HCT116 (cell line): ENCODE data around the gene CSNK2A1. TPM values are rescaled to one million over a fixed set of nuclear protein-coding genes. Genes with fewer than 3 reads are reported as not detected.

Source experiments
- ATAC-seq: fragments of 200-7000 bp; cut with Tn5 transposase; 2 replicates; pipeline ENCODE4 v1.9.1; 2020; ENCODE audit warnings: mild to moderate bottlenecking, moderate library complexity
- BruUV-seq: library from RNA; stranded (reverse); fragments of 400-500 nt; replicated peaks from 2 replicates; lab custom pipeline; 2021; lab: Mats Ljungman, UMichigan
- CTCF ChIA-PET: fragments of 300-600 bp; sonication (Branson Sonifier 250); formaldehyde crosslinking; loops from one replicate; lab custom pipeline; 2021; ENCODE audit warnings: antibody characterized with exemption; lab: Charles Lee
- POLR2A ChIA-PET: fragments of 300-600, 350-600 bp; sonication (Branson Sonifier 250); formaldehyde crosslinking; loops from one replicate; lab custom pipeline; 2021; ENCODE audit warnings: antibody characterized with exemption; lab: Charles Lee
- RAD21 ChIA-PET, 2 experiments: fragments of 300-600 bp; sonication (Branson Sonifier 250); formaldehyde crosslinking; loops; one replicate each; lab custom pipeline; 2023; ENCODE audit warnings: low total read pairs in 2 of 2; ENCODE audit not compliant: uncharacterized antibody in 2 of 2, unreplicated experiment in 2 of 2, low non-redundant PET in 1 of 2; lab: Charles Lee
- DNase-seq: peaks from one replicate; pipeline ENCODE4 v3.0.0-alpha.2; 2010; ENCODE audit warnings: low read depth, low spot score
- H2AFZ ChIP-seq: fragments of 200-600 bp; shearing (Covaris generic), sonication (generic); 2 replicates; pipeline ENCODE4 v1.6.1; 2017; ENCODE audit warnings: low read depth, mixed run types, mixed read lengths, antibody characterized with exemption, low read length; ENCODE audit not compliant: poor library complexity, severe bottlenecking
- H3K27ac ChIP-seq: 2 replicates; pipeline ENCODE4 v1.5.1; 2012; ENCODE audit warnings: low read depth, low read length
- H3K27me3 ChIP-seq: fragments of 200-600 bp; sonication (generic); 2 replicates; pipeline ENCODE4 v1.6.1; 2016; ENCODE audit warnings: mixed run types, low read length, mixed read lengths; ENCODE audit not compliant: insufficient read depth
- H3K36me3 ChIP-seq, 2 experiments: fragments of 200-500 bp in 1 of 2; fragments of 200-600 bp in 1 of 2; sonication (Bioruptor generic) in 1 of 2; sonication (generic) in 1 of 2; 2 replicates each; pipeline versions ENCODE4 v1.5.1 to v1.6.1; 2014 to 2016; ENCODE audit warnings: low read length in 2 of 2, inconsistent platforms in 1 of 2, mixed read lengths in 1 of 2, mixed run types in 1 of 2; ENCODE audit not compliant: insufficient read depth in 2 of 2, control insufficient read depth in 1 of 2
- H3K4me1 ChIP-seq, 2 experiments: fragments of 200-600 bp in 1 of 2; sonication (generic) in 1 of 2; 2 replicates each; pipeline versions ENCODE4 v1.5.1 to v1.6.1; 2012 to 2017; ENCODE audit warnings: low read length in 2 of 2, inconsistent platforms in 1 of 2, mild to moderate bottlenecking in 1 of 2, mixed read lengths in 1 of 2, mixed run types in 1 of 2, moderate library complexity in 1 of 2; ENCODE audit not compliant: insufficient read depth in 2 of 2, control insufficient read depth in 1 of 2
- H3K4me2 ChIP-seq: fragments of 200-600 bp; sonication (generic); 2 replicates; pipeline ENCODE4 v1.6.1; 2017; ENCODE audit warnings: mixed run types, low read length, mixed read lengths
- H3K4me3 ChIP-seq, 2 experiments: fragments of 200-600 bp in 1 of 2; sonication (generic) in 1 of 2; replicated peaks in 1 of 2; 2 replicates each; pipeline ENCODE4 v1.5.1; 2011 to 2016; ENCODE audit warnings: low read length in 2 of 2, control low read depth in 1 of 2, low read depth in 1 of 2, mild to moderate bottlenecking in 1 of 2, mixed read lengths in 1 of 2, mixed run types in 1 of 2
- H3K79me2 ChIP-seq: fragments of 200-600 bp; sonication (generic); 2 replicates; pipeline ENCODE4 v1.6.1; 2017; ENCODE audit warnings: mild to moderate bottlenecking, mixed run types, low read length, moderate library complexity, mixed read lengths; ENCODE audit not compliant: insufficient read depth
- H3K9ac ChIP-seq: fragments of 200-600 bp; sonication (generic); 2 replicates; pipeline ENCODE4 v1.6.1; 2016; ENCODE audit warnings: low read length, mixed read lengths
- H3K9me2 ChIP-seq: fragments of 200-600 bp; sonication (generic), shearing (Covaris generic); 2 replicates; pipeline ENCODE4 v1.6.1; 2017; ENCODE audit warnings: mixed run types, mild to moderate bottlenecking, moderate library complexity; ENCODE audit not compliant: insufficient read depth
- H3K9me3 ChIP-seq, 2 experiments: fragments of 200-500 bp in 1 of 2; fragments of 200-600 bp in 1 of 2; sonication (Bioruptor generic) in 1 of 2; sonication (generic) in 1 of 2; 2 replicates each; pipeline ENCODE4 v1.6.1; 2014 to 2017; ENCODE audit warnings: low read length in 2 of 2, mixed read lengths in 2 of 2, inconsistent platforms in 1 of 2, low read depth in 1 of 2, mild to moderate bottlenecking in 1 of 2, mixed run types in 1 of 2, moderate library complexity in 1 of 2; ENCODE audit not compliant: control insufficient read depth in 1 of 2, insufficient read depth in 1 of 2
- H4K20me1 ChIP-seq: fragments of 200-600 bp; sonication (generic), shearing (Covaris generic); 2 replicates; pipeline ENCODE4 v1.6.1; 2017; ENCODE audit warnings: mixed run types, mild to moderate bottlenecking, moderate library complexity; ENCODE audit not compliant: insufficient read depth
- CBX3 ChIP-seq: IDR thresholded peaks from 2 replicates; pipeline ENCODE4 v1.6.1; 2012; ENCODE audit warnings: low read depth
- CEBPB ChIP-seq: IDR thresholded peaks from 2 replicates; pipeline ENCODE4 v1.6.1; 2012; ENCODE audit warnings: low read depth
- ELF1 ChIP-seq: IDR thresholded peaks from 2 replicates; pipeline ENCODE4 v1.6.1; 2012; ENCODE audit warnings: low read depth, borderline replicate concordance
- EZH2 ChIP-seq: fragments of 200-600 bp; sonication (generic); IDR thresholded peaks from 2 replicates; pipeline ENCODE4 v1.6.1; 2017; ENCODE audit warnings: antibody characterized with exemption, mixed run types
- FOSL1 ChIP-seq: IDR thresholded peaks from 2 replicates; pipeline ENCODE4 v1.6.1; 2012; ENCODE audit warnings: low read depth
- JUND ChIP-seq: IDR thresholded peaks from 2 replicates; pipeline ENCODE4 v1.6.1; 2012
- POLR2A ChIP-seq: IDR thresholded peaks from 2 replicates; pipeline ENCODE4 v1.7.0; 2011; ENCODE audit warnings: borderline replicate concordance; ENCODE audit not compliant: insufficient read depth, insufficient read length; ENCODE audit errors: extremely low read depth
- POLR2AphosphoS5 ChIP-seq: IDR thresholded peaks from 2 replicates; pipeline ENCODE4 v1.6.1; 2011; ENCODE audit warnings: mild to moderate bottlenecking, low read depth, low read length, moderate library complexity
- REST ChIP-seq: IDR thresholded peaks from 2 replicates; pipeline ENCODE4 v1.6.1; 2012; ENCODE audit warnings: low read depth
- SIN3A ChIP-seq: IDR thresholded peaks from 2 replicates; pipeline ENCODE4 v1.6.1; 2012; ENCODE audit warnings: low read depth
- SP1 ChIP-seq: IDR thresholded peaks from 2 replicates; pipeline ENCODE4 v1.6.1; 2012; ENCODE audit warnings: low read depth
- TCF7L2 ChIP-seq: IDR thresholded peaks from 2 replicates; pipeline ENCODE4 v1.7.0; 2011; ENCODE audit warnings: borderline replicate concordance, inconsistent platforms; ENCODE audit not compliant: insufficient read depth, insufficient read length; ENCODE audit errors: extremely low read depth
- ZNF274 ChIP-seq: fragments of 200-500 bp; sonication (Bioruptor generic); IDR thresholded peaks from 2 replicates; pipeline ENCODE4 v1.6.1; 2014; ENCODE audit warnings: mild to moderate bottlenecking, low read depth, low read length, inconsistent platforms
- intact Hi-C: fragments of 100-400 bp; cut with micrococcal nuclease; formaldehyde crosslinking; loops from 2 replicates; pipeline ENCODE4 v1.10.0; 2022
- total RNA-seq: library from RNA; stranded (reverse); gene quantifications from one replicate; pipeline ENCODE4 v1.2.1, GENCODE V29; 2021; ENCODE audit not compliant: unreplicated experiment

Gene CSNK2A1
- total RNA-seq, 1 experiment from 2014 or later: 284 TPM

GRCh38 chr20:533526-533925 is 10.1 kb downstream of the CSNK2A1 start:
- no peak overlapping the region for H3K9ac ChIP-seq
- peaks cover 100% of the 10 kb centered on the region for H3K79me2 ChIP-seq
- H4K20me1 ChIP-seq: peaks cover 66% of the 10 kb centered on the region
- H3K4me1 ChIP-seq: peaks cover 21 to 33% of the 10 kb centered on the region in 2 experiments
- TF ChIP-seq EZH2: no peak
- no peak for TF ChIP-seq TCF7L2
- TF ChIP-seq SIN3A: no peak
- no peak for TF ChIP-seq CEBPB
- TF ChIP-seq REST: no peak
- ChIA-PET POLR2A (interaction anchor here (1.1 kb wide), 1 partner anchor 10 kb away, joined by 5 read pairs; the partner anchor contains the start of gene CSNK2A1), RAD21 (no interaction called here), CTCF (no interaction called here)
- H2AFZ ChIP-seq: no peak overlapping the region
- no peak overlapping the region for H3K4me2 ChIP-seq
- no peak for ATAC-seq
- H3K9me2 ChIP-seq: no peaks in the 10 kb centered on the region
- no TSS peak for BruUV-seq
- H3K36me3 ChIP-seq: no peaks in the 10 kb centered on the region
- H3K4me3 ChIP-seq: no peak overlapping the region
- no peaks in the 10 kb centered on the region for H3K9me3 ChIP-seq
- DNase-seq: no peak
- H3K27me3 ChIP-seq: no peaks in the 10 kb centered on the region
- intact Hi-C loops: no loop called here
- H3K27ac ChIP-seq: no peak overlapping the region

DNA sequence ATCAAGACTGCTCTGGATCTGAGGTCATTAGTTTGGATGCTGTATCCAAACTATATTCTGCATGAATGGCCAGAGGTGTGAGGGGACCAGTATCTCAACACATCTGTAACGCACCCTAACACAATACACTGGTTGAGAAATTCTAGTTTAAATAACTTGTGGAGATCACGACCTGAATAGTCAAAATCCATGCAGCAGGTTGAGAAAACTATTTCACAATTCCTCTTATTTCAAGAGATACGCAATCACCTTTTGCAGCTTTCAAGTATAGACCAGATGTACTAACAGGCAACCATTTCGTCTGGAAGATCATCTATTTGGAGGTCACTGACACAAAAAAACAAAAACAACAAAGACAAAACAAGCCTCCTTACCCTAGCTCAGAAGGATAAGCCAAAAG is 11.1 kb downstream of the CSNK2A1 start:
- ATAC-seq (no peak), DNase-seq (no peak)
- Histone ChIP-seq H4K20me1 (peaks cover 58% of the 10 kb centered on the region), H3K79me2 (peaks cover 100% of the 10 kb centered on the region), H3K4me2 (no peak overlapping the region), H3K27me3 (no peaks in the 10 kb centered on the region), H3K9ac (no peak overlapping the region), H3K36me3 (peaks cover 0 to 6% of the 10 kb centered on the region in 2 experiments; a peak in 1 of 4 replicates), H3K9me2 (no peaks in the 10 kb centered on the region), H2AFZ (no peak overlapping the region), H3K4me1 (peaks cover 21 to 33% of the 10 kb centered on the region in 2 experiments), H3K27ac (no peak overlapping the region), H3K4me3 (no peak overlapping the region), H3K9me3 (no peaks in the 10 kb centered on the region)
- intact Hi-C loops: no loop called here
- ChIA-PET RAD21 (no interaction called here), CTCF (no interaction called here), POLR2A (interaction anchor here (1.1 kb wide), 1 partner anchor 11 kb away, joined by 5 read pairs; the partner anchor contains the start of gene CSNK2A1)
- no peak for TF ChIP-seq SIN3A
- TF ChIP-seq JUND: no peak
- TF ChIP-seq SP1: no peak
- no peak for TF ChIP-seq EZH2
- TF ChIP-seq ELF1: no peak
- TF ChIP-seq CBX3: no peak
- TF ChIP-seq POLR2A: no peak
- TF ChIP-seq REST: no peak
- no peak for TF ChIP-seq POLR2AphosphoS5
- no peak for TF ChIP-seq ZNF274
- TF ChIP-seq CEBPB: no peak
- no peak for TF ChIP-seq FOSL1
- no TSS peak for BruUV-seq
